COLO829 (cell line): ENCODE measurements around the gene EIF3A.
"Not testable (repeated sequence)": the region's sequence is repeated elsewhere in the genome, so short reads cannot be mapped to it uniquely, and the experiment has no call there.

Experiments
- DNase-seq: peaks from one replicate; pipeline ENCODE4 v3.0.0; 2012; ENCODE audit warnings: low spot score

Gene EIF3A

GRCh38 chr10:119100434-119101238 lies 20.0 kb upstream of the EIF3A start:
- DNase-seq: no peak

GRCh38 chr10:119098576-119098975 lies 18.0 kb upstream of the EIF3A start:
- no peak for DNase-seq

GRCh38 chr10:119096641-119097415 lies 16.2 kb upstream of the EIF3A start:
- not testable (repeated sequence) for DNase-seq

- DNase-seq: no peak
These were observed 15.0 kb upstream of the EIF3A start for GRCh38 chr10:119095640-119096039.

GRCh38 chr10:119090968-119091367 lies 10.4 kb upstream of the EIF3A start:
- no peak for DNase-seq

GRCh38 chr10:119090026-119090795 lies 9.6 kb upstream of the EIF3A start:
- DNase-seq: no peak

GRCh38 chr10:119087271-119087882 lies 6.8 kb upstream of the EIF3A start:
- DNase-seq: no peak

- DNase-seq: no peak
These were observed 4.3 kb upstream of the EIF3A start for GRCh38 chr10:119084896-119085295.

GRCh38 chr10:119079599-119080520 lies 757 bp downstream of the EIF3A start:
- peak; percentile 50 for DNase-seq

- no peak for DNase-seq
These were observed 2.0 kb downstream of the EIF3A start for GRCh38 chr10:119078422-119079179.

GRCh38 chr10:119073584-119073983 lies 7.0 kb downstream of the EIF3A start:
- DNase-seq: no peak

GRCh38 chr10:119070395-119071165 lies 10.0 kb downstream of the EIF3A start:
- DNase-seq: no peak

GRCh38 chr10:119061926-119062325 lies 18.7 kb downstream of the EIF3A start:
- DNase-seq: no peak

GRCh38 chr10:119061352-119061751 lies 19.3 kb downstream of the EIF3A start:
- no peak for DNase-seq

- no peak for DNase-seq
These were observed 20.5 kb downstream of the EIF3A start for GRCh38 chr10:119060107-119060506.

- DNase-seq: peak; percentile 29
These were observed 21.1 kb downstream of the EIF3A start for GRCh38 chr10:119059557-119059956.

GRCh38 chr10:119058010-119058409 lies 22.6 kb downstream of the EIF3A start:
- no peak for DNase-seq

- DNase-seq: no peak
These were observed 25.1 kb downstream of the EIF3A start for GRCh38 chr10:119055472-119055871.

- no peak for DNase-seq
These were observed 28.8 kb downstream of the EIF3A start for GRCh38 chr10:119051775-119052174.
